HUES6 (cell line): ENCODE data around the gene KCND3.

ENCODE experiments used
- H3K27ac ChIP-seq: 2 replicates; pipeline ENCODE4 v1.7.0; 2013; ENCODE audit warnings: low read depth, mild to moderate bottlenecking, low read length, inconsistent platforms
- H3K27me3 ChIP-seq: 2 replicates; pipeline ENCODE4 v1.6.1; 2013; ENCODE audit warnings: low read length; ENCODE audit not compliant: control insufficient read depth, insufficient read depth
- H3K36me3 ChIP-seq: 2 replicates; pipeline ENCODE4 v1.6.1; 2013; ENCODE audit warnings: low read length; ENCODE audit not compliant: control insufficient read depth, insufficient read depth
- H3K4me1 ChIP-seq: 2 replicates; pipeline ENCODE4 v1.6.1; 2013; ENCODE audit warnings: low read length; ENCODE audit not compliant: control insufficient read depth, insufficient read depth
- H3K4me3 ChIP-seq: 2 replicates; pipeline ENCODE4 v1.5.1; 2013; ENCODE audit warnings: low read depth, low read length
- H3K9ac ChIP-seq: one replicate; pipeline ENCODE4 v1.6.1; 2013; ENCODE audit warnings: mild to moderate bottlenecking, low read length
- H3K9me3 ChIP-seq: 2 replicates; pipeline ENCODE4 v1.6.1; 2013; ENCODE audit warnings: low read depth, low read length; ENCODE audit not compliant: control insufficient read depth, insufficient read depth

KCND3 gene

DNA sequence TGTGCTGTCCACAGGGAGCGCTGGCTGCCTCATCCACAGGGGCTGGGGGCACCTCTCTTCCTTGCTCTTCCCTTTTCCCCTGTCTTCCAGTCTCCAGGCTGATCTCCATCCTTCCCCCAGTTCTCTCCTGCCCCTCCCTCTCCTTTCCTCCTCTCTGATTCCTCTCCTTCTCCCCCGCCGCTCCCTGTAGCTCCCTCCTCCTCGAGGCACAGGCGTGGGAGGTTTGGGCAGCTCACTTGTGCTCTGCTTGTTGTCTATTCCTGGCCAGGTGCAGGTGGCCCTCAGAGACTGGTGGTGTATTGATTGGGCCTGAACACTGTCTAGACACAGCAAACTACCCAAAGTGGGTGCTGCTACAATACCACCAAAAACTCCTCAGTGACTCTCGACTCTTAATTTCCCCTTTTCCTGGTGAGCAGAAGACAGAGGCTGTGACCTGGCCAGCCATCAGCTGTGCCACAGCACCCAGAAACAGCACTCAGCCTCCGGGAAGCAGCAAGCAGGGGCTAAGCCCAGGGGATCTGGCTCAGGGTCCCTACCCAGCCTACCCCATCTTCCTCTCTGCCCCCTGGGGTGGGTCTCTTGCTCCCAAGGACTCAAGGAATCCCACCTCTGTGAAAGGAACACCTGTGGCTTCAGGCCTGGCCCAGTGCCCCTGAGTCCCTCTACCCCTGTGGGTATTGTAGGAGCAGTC, 140.5 kb downstream of the KCND3 start:
- H3K36me3 ChIP-seq = no peaks in the 10 kb centered on the region
- H3K27ac ChIP-seq = no peak overlapping the region
- H3K4me1 ChIP-seq = peaks cover 22% of the 10 kb centered on the region
- peaks cover 17% of the 10 kb centered on the region for H3K27me3 ChIP-seq
- 0 out of 2 replicates have a peak, but pooled peaks cover 4% of the 10 kb centered on the region for H3K9me3 ChIP-seq
- no peak overlapping the region for H3K9ac ChIP-seq
- no peak overlapping the region for H3K4me3 ChIP-seq

DNA sequence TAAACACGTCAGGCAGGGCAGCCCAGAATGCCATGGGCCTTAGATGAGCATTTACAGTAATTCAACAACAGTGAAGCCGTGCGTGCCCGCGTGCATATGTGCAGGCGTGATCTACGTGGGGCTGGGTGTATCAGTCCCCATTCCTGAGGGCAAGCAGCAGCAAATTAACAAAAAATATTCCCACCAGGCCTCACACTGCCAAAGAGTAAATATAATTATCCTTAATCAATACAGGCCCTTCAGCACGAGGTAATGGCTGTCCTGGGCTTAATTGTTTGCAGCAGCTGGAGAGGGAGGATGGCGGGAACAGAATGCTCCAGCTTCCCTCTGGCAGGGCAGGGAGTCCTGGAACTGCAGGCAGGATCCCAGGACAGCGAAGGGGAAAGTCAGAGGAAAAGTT, 142.0 kb downstream of the KCND3 start:
- Histone ChIP-seq H3K9ac (no peak overlapping the region), H3K4me3 (no peak overlapping the region), H3K36me3 (no peaks in the 10 kb centered on the region), H3K9me3 (no peaks in the 10 kb centered on the region), H3K4me1 (peaks cover 14% of the 10 kb centered on the region), H3K27ac (no peak overlapping the region), H3K27me3 (peaks cover 19% of the 10 kb centered on the region)

DNA sequence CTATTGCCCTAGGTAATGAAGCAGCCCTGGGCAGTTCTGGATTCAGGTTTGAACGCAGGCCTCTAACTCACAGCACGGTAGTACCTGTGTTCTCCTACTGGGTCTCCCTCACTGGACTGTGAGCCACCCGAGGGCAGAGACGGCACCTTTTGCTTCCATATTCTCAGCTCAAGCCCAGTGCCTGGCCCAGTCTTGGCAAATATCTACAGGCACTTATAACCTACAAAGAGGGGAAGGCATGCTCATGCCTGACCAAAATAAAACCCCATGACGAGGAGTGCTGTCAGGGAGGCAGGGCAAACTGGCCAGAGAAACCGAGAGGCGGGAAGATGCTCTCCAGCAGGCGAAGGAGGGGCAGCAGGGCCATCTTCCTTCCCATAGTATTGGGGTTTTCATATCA, 142.6 kb downstream of the KCND3 start:
- Histone ChIP-seq H3K27ac (no peak overlapping the region), H3K27me3 (peaks cover 18% of the 10 kb centered on the region), H3K4me1 (peaks cover 8% of the 10 kb centered on the region), H3K9me3 (no peaks in the 10 kb centered on the region), H3K4me3 (no peak overlapping the region), H3K36me3 (no peaks in the 10 kb centered on the region), H3K9ac (no peak overlapping the region)

GRCh38 chr1:111843177-111843576, 146.3 kb downstream of the KCND3 start:
- no peak overlapping the region for H3K9ac ChIP-seq
- no peaks in the 10 kb centered on the region for H3K36me3 ChIP-seq
- H3K4me1 ChIP-seq = no peaks in the 10 kb centered on the region
- peaks cover 12% of the 10 kb centered on the region for H3K27me3 ChIP-seq
- no peak overlapping the region for H3K27ac ChIP-seq
- no peak overlapping the region for H3K4me3 ChIP-seq
- no peaks in the 10 kb centered on the region for H3K9me3 ChIP-seq

- peaks cover 12% of the 10 kb centered on the region for H3K27me3 ChIP-seq
These were observed 147.1 kb downstream of the KCND3 start for GRCh38 chr1:111842411-111842810.

DNA sequence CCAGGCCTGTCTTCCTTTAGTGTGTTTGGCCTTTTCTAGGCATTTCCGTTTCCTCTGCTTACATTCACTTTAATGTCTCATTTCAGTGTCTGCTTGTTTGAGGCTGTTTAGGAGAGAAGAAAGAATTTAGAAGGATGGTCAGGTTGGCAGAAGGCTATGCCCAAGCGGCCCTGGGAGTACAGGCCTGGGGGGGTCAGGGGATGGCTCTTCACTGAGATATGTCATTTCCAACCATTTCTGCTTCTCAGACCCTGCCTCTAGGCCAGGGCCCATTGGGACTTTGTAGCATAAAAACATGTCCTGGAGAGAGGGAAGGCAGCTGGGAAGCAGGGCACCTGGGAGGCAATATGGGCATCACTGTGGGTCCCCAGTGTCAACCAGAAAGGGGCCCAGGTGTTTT, 147.7 kb downstream of the KCND3 start:
- Histone ChIP-seq H3K4me1 (no peaks in the 10 kb centered on the region), H3K9ac (no peak overlapping the region), H3K27me3 (peaks cover 12% of the 10 kb centered on the region), H3K4me3 (no peak overlapping the region), H3K27ac (no peak overlapping the region), H3K36me3 (no peaks in the 10 kb centered on the region), H3K9me3 (no peaks in the 10 kb centered on the region)

More at GRCh38 chr1:111842411-111842810, 147.1 kb downstream of the KCND3 start:
- Histone ChIP-seq H3K9me3 (no peaks in the 10 kb centered on the region), H3K27ac (no peak overlapping the region), H3K4me3 (no peak overlapping the region), H3K36me3 (no peaks in the 10 kb centered on the region), H3K9ac (no peak overlapping the region), H3K4me1 (no peaks in the 10 kb centered on the region)

- Histone ChIP-seq H3K9ac (no peak overlapping the region), H3K4me3 (no peak overlapping the region), H3K4me1 (no peaks in the 10 kb centered on the region), H3K36me3 (no peaks in the 10 kb centered on the region), H3K9me3 (no peaks in the 10 kb centered on the region), H3K27ac (no peak overlapping the region), H3K27me3 (peaks cover 12% of the 10 kb centered on the region)
These were observed 148.3 kb downstream of the KCND3 start for GRCh38 chr1:111841189-111841588.

GRCh38 chr1:111837393-111837792, 152.1 kb downstream of the KCND3 start:
- H3K27ac ChIP-seq = no peak overlapping the region
- H3K4me1 ChIP-seq = no peaks in the 10 kb centered on the region
- peaks cover 4% of the 10 kb centered on the region; the same call in 1 of the 2 replicates for H3K27me3 ChIP-seq
- H3K36me3 ChIP-seq = no peaks in the 10 kb centered on the region
- no peaks in the 10 kb centered on the region for H3K9me3 ChIP-seq
- H3K4me3 ChIP-seq = no peak overlapping the region
- H3K9ac ChIP-seq = no peak overlapping the region

- H3K36me3 ChIP-seq = no peaks in the 10 kb centered on the region
- H3K4me3 ChIP-seq = no peak overlapping the region
- no peak overlapping the region for H3K27ac ChIP-seq
- peaks cover 5% of the 10 kb centered on the region; the same call in 1 of the 2 replicates for H3K27me3 ChIP-seq
- no peak overlapping the region for H3K9ac ChIP-seq
- H3K9me3 ChIP-seq = no peaks in the 10 kb centered on the region
- no peaks in the 10 kb centered on the region for H3K4me1 ChIP-seq
These were observed 153.4 kb downstream of the KCND3 start for GRCh38 chr1:111836111-111836510.

DNA sequence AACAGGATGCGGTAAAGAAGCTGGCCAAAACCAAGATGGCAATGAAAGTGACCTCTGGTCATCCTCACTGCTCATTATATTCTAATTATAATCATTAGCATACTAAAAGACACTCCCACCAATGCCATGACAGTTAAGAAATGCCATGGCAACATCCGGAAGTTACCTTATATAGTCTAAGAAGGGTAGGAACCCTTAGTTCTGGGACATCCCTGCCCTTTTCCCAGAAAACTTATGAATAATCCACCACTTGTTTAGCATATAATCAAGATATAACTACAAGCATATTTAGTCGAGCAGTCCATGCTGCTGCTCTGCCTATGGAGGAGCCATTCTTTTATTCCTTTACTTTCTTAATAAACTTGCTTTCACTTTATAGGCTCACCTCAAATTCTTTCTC, 154.0 kb downstream of the KCND3 start:
- no peaks in the 10 kb centered on the region for H3K36me3 ChIP-seq
- no peak overlapping the region for H3K4me3 ChIP-seq
- no peaks in the 10 kb centered on the region for H3K9me3 ChIP-seq
- no peak overlapping the region for H3K27ac ChIP-seq
- no peaks in the 10 kb centered on the region for H3K4me1 ChIP-seq
- peaks cover 7% of the 10 kb centered on the region; the same call in 1 of the 2 replicates for H3K27me3 ChIP-seq
- H3K9ac ChIP-seq = no peak overlapping the region

DNA sequence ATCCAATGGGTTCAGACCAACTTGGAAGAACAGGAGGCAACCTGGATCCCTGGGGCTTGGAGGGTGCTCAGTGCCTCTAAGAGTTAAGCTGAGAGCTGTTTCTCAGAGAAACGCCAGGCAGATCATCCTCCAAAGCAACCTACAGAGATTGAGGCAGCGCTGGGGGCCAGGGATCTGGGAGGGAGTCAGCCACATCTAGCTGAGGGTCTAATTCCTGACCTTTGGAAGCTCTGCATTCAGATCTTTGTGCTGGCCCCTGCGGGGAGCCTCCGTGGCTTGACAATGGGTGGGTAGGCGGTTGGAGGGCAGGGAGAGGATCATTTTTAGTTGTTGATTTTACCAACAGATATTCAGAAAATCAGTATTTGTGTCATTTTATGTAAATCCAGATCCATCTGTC, 154.5 kb downstream of the KCND3 start:
- Histone ChIP-seq H3K9ac (no peak overlapping the region), H3K9me3 (no peaks in the 10 kb centered on the region), H3K27ac (no peak overlapping the region), H3K36me3 (no peaks in the 10 kb centered on the region), H3K4me3 (no peak overlapping the region), H3K27me3 (peaks cover 7% of the 10 kb centered on the region; the same call in 1 of the 2 replicates), H3K4me1 (no peaks in the 10 kb centered on the region)
